Fibroblast of mammary gland (primary cell): ENCODE data around the gene AP5Z1.

Experiments
- DNase-seq: peaks from one replicate; pipeline ENCODE4 v3.0.0-alpha.2; 2010; ENCODE audit warnings: low read depth
- H3K4me3 ChIP-seq: 2 replicates; pipeline ENCODE4 v1.5.1; 2011; ENCODE audit warnings: low read depth, mild to moderate bottlenecking, low read length, moderate library complexity; ENCODE audit not compliant: control insufficient read depth
- CTCF ChIP-seq: conservative IDR thresholded peaks from 2 replicates; pipeline ENCODE4 v1.5.1; 2011; ENCODE audit warnings: low read depth, low read length, inconsistent platforms; ENCODE audit not compliant: control insufficient read depth, insufficient read depth

The AP5Z1 gene

DNA sequence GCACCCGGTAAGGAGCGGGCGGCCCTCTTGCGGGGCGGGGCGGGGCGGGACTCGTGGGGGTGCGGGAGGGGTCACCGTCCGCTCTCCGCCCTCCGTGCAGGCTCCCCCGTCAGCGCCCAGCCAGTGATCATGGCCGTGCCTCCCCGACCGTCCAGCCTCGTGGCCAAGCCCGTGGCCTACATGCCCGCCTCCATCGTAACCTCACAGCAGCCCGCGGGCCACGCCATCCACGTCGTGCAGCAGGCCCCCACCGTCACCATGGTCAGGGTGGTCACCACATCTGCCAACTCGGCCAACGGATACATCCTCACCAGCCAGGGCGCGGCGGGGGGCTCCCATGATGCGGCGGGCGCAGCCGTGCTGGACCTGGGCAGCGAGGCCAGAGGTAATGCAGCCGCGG, 16.2 kb upstream of the AP5Z1 start:
- no peak overlapping the region for H3K4me3 ChIP-seq
- TF ChIP-seq CTCF: no peak
- DNase-seq: no peak

DNA sequence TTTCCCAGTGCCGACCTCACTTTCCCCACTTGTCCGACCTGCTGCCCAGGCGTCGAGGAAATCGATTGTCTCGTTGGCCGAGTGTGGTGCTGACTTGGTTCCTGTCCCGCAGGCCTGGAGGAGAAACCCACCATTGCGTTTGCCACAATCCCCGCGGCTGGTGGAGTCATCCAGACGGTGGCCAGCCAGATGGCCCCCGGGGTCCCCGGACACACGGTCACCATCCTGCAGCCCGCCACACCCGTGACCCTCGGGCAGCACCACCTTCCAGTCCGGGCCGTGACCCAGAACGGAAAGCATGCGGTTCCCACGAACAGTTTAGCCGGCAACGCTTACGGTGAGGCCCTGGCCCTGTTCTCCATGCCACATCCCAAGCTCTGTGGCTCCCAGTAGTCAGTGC, 14.5 kb upstream of the AP5Z1 start:
- no peak for DNase-seq
- no peak for TF ChIP-seq CTCF
- no peak overlapping the region for H3K4me3 ChIP-seq

- no peak for DNase-seq
- no peak overlapping the region for H3K4me3 ChIP-seq
- TF ChIP-seq CTCF: no peak
Observed at GRCh38 chr7:4762121-4763055, 13.0 kb upstream of the AP5Z1 start.

GRCh38 chr7:4763091-4763793, 12.2 kb upstream of the AP5Z1 start:
- DNase-seq: no peak
- no peak for TF ChIP-seq CTCF
- no peak overlapping the region for H3K4me3 ChIP-seq

- no peak for DNase-seq
- TF ChIP-seq CTCF: no peak
- H3K4me3 ChIP-seq: no peak overlapping the region
Observed at GRCh38 chr7:4763794-4764185, 11.6 kb upstream of the AP5Z1 start.

GRCh38 chr7:4764402-4765007, 10.9 kb upstream of the AP5Z1 start:
- no peak overlapping the region for H3K4me3 ChIP-seq
- no peak for DNase-seq
- no peak for TF ChIP-seq CTCF
